Stimulated activated CD4-positive, alpha-beta T cell treated with anti-CD3 and anti-CD28 coated beads, Interleukin-12 subunit alpha, Interleukin-12 subunit beta, amount 100 ng/mL, for 24 hours (primary cell): Measurements from ENCODE around the gene ATP2A1.

Experiments used
- DNase-seq, 2 experiments: peaks; one replicate each; pipeline ENCODE4 v3.0.0-alpha.2; 2020; ENCODE audit warnings: low read depth in 2 of 2

The ATP2A1 gene

GRCh38 chr16:28878083-28878926 is at the start of gene ATP2A1:
ATP2A1 (plus strand) TSS chr16:28878488; CDS start chr16:28878672, 184 bp downstream.
- DNase-seq: no peak

DNA sequence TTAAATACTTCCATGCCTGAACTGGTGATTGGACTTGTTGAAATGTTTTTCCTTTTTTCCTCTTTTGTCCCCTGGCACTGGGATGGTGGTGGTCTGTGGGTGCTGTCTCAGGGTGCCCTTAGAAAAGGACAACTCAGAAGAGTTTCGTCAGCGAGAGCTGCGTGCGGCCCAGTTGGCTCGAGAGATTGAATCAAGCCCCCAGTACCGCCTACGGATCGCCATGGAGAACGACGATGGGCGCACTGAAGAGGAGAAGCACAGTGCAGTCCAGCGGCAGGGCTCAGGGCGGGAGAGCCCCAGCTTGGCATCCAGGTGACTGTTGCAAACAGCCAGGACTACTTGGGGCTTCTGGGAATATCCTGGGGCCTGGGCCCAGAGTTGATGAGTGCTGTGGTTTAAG is 48.5 kb upstream of the ATP2A1 start:
- no peak for DNase-seq

GRCh38 chr16:28830531-28830930 is 47.8 kb upstream of the ATP2A1 start:
- no peak for DNase-seq

DNA sequence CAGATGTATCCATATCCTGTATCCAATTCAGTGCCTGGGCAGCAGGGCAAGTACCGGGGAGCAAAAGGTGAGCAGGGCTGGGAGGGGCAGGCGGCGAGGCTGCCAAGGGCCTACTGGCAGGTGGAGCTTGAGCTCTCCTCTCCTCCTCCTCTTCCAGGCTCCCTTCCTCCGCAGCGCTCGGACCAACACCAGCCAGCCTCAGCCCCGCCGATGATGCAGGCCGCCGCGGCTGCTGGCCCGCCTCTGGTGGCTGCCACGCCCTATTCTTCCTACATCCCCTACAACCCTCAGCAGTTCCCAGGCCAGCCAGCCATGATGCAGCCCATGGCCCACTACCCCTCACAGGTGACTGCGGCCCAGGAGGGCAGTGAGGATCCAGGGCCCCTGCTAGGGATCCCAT is 43.9 kb upstream of the ATP2A1 start:
- DNase-seq: no peak

- DNase-seq: no peak
Observed at GRCh38 chr16:28834873-28835863, 43.1 kb upstream of the ATP2A1 start.

GRCh38 chr16:28835864-28836760 is 42.2 kb upstream of the ATP2A1 start:
- no peak for DNase-seq

DNA sequence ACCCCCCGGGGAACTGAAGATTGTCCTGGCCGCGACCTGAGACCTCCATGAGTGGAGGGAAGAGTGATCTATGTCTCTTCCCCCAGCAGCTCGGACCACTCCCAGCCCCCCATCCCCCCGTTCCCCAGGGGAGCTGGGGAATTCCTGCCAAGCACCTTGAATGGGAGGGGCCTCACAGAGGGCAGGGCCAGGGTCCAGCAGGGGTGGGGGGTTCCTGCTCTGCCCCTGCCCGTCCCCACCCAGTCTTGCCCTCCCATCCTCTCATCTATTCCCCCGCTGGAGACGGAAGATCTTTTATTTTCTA is 41.6 kb upstream of the ATP2A1 start:
- DNase-seq: no peak

DNA sequence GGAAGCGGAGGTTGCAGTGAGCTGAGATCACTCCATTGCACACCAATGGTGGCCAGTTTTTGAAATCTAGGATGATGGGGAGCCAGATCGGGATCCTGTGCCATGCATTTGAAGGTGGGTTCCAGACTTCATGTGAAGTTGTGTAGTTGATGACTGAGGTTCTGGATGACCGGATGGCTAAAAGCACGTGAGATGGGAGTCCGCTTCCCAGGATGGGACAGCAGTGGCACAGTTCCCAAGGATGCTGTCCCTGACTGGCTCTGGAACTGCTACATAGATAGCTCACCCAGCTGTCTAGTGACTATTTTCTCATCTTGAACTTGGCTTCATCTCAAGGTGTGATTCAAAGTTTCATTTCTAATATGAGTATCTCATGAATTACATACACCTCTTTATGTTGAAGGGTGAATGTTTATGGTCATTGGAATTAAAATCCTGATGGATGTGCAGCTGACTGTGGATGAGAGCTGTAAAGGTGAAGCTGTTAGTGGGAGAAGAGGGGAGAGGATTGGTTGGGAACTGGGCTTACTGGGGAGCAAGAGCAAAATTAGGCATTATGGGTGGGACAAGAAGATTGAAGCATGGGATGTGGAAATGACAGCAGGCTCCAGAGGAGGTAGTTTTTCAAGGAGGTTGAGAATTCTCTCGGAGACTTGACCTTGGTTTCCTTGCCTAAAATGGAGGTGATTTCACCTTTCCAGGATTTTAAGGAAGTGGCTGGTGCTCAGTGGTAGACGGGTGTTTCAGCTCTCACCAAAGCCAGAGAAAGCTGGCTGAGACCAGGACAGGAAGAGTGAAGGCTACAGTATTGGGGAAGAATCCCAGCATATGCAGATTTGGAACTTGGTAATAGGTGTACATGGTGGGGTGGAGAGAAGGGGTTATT is 40.4 kb upstream of the ATP2A1 start:
- no peak for DNase-seq

- DNase-seq: no peak
Observed at GRCh38 chr16:28838558-28838918, 39.8 kb upstream of the ATP2A1 start.

DNA sequence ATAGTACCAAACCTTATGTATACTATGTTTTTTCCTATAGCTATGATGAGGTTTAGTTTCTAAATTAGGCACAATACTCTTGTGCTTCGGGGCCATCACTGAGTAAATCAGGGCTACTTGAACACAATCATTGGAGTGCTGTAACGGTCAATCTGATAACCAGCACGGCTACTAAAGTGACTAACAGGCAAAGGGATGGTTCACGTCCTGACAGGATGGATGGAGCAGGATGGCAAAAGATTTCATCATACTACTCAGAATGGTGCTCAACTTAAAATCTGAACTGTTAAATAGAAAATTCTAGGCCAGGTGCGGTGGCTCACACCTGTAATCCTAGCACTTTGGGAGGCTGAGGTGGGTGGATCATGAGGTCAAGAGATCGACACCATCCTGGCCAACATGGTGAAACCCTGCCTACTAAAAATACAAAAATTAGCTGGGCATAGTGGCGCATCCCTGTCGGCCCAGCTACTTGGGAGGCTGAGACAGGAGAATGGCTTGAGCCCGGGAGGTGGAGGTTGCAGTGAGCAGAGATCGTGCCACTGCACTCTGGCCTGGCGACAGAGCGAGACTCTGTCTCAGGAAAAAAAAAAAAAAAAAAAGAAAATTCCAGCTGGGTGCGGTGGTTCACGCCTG is 39.2 kb upstream of the ATP2A1 start:
- no peak for DNase-seq

GRCh38 chr16:28839899-28840298 is 38.4 kb upstream of the ATP2A1 start:
- DNase-seq: no peak

DNA sequence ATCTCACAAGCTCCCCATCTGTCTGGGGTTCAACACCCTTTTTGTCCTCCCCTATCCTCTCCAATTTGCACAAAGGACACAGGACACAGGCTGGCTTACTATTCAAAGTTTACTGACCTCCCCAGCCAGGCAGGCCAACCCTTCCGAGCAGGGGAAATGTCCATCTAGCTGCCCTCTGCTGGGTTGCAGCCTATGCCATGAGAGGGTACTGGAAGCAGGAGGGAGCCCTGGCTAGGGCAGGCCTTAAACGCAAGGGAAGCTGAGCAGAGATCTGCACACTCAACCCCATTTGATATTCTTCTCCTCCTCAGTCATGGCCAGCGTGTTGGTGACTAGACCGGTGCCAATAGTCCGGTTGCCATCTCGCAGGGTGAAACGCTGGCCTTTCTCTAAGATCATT is 35.6 kb upstream of the ATP2A1 start:
- no peak for DNase-seq

DNA sequence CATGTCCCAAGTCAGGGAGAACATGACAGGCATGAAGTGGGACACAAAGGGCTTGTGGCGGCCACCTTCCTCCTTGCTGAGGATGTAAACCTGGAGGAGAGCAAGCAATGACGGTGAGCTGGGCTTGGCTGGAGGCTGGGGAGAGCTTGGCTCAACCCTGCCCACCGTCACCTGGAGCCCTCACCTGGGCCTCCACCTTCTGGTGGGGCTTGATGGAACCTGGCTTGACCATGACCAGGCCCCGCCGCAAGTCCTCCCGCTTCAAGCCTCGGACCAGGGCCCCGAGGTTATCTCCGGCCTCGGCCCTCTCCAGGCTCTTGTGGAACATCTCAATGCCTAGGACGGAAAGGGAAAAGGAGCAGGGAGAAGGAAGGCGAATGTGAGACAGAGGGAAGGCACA is 34.5 kb upstream of the ATP2A1 start:
- DNase-seq: no peak

DNA sequence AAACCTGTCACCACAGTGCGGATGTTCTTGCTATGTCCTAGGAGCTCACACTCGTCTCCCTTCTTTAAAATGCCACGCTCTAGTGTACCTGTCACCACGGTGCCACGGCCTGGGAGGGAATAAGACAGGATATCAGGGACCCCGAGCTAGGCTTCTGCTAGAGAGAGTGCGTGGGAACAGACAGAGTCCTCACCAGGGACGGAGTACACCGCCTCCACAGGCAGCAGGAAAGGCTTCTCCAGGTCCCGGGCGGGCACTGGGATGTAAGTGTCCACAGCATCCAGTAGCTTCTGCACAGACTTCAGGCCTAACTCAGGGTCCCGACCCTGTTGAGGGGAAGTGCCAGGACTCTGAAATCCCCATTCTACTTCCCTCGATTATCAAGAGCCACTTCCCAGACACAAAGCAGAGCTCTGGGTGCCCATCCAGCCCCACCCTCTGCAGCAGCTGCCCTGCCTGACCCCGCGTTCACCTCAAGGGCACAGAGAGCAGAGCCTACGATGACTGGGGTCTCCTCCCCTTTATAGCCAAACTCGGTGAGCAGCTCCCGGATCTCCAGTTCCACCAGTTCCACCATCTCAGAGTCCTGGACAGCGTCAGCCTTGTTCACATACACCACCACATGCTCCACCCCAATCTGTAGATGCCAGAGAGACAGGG is 33.9 kb upstream of the ATP2A1 start:
- DNase-seq: no peak

DNA sequence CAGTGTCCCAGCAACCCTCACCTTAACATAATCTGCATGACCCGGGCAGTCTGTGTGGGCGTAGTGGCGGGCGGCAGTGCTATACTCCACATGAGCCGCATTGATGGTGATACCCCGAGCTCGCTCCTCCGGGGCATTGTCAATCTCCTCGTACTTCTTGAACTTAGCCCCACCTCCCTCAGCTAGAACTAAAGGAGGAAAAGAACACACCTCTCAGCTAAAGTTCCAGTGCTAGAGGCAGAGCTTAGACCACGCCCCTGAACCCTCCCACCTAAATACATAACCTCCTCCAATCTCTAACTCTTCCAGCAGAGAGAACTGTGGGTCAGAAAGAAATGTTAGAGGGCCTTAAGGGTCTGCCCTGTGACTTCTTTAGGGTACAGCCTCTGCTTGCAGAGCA is 33.0 kb upstream of the ATP2A1 start:
- DNase-seq: peak in 1 of 2 experiments; percentile 41

DNA sequence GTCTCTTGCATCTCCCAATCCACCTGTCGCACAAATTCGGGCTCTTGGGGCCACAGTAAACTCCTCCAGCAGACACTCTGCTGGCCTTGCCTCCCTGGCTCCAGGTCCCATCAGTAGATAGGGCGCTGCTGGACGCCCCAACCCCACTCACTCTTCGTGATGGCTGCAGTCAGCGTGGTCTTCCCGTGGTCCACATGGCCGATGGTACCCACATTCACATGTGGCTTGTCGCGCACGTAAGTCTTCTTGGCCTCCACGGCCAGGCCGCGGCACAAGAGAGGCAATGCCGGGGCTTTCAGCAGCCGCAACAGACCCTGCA is 32.6 kb upstream of the ATP2A1 start:
- DNase-seq: no peak

GRCh38 chr16:28846080-28846932 is 32.0 kb upstream of the ATP2A1 start, which contains the start of gene TUFM:
TUFM (minus strand) TSS chr16:28846348; CDS start chr16:28846269, 79 bp downstream.
- peak; percentile 94 to 98 for DNase-seq

DNA sequence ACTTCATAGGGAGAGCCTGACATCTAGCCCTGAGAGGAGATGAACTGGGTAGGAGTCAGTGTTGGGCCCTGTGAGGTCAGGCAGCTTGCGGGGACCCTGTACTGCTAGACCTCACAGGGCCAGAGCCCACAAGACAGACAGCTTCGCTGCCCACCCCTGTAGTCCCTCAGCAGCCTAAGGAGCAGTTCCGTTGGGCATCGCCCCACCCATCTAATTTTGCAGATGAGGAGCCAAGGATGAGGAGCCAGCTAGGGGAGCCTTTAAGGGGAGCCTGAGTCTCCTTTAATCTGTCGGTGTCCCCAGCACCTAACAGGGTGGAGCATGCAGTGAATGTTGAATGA is 31.4 kb upstream of the ATP2A1 start:
- no peak for DNase-seq

GRCh38 chr16:28858421-28858820 is 19.9 kb upstream of the ATP2A1 start:
- no peak for DNase-seq
